ENCODE measurements around the gene MYADML2.

DNA sequence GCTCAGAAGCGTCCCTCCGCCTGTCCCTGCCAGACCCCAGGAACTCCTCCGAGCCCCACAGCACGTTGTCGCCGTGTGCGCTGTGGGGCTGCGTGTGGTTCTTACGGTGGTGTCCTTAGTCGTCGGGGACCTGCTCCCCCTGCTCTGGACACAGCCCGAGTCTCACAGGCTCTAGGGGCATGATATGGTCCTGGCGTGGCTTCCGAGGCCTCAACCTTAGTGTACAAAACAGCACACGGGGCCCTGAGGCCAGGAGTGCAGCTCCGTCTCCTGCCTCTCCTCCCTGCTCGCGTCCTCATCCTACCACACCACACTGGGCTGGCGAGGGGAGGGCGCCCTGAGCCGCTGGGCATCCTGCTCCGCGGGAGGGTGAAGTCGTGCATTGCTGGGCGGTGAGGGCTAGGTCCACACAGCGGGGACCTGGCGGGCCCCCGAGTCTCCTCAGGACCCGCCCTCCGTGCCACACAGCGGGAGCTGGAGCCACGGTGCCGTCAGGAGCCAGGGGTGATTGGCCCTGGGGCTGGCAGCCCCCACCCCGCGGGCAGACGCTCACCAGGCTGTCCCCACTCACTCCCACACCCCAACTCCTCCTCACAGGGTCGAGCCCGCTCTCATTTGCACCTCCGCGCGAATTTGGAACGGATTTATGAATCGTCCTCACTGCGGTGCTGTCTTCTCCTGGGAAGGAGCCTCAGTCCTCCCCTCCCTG, 18.3 kb downstream of the MYADML2 start:
- TF ChIP-seq, protein P1, sequence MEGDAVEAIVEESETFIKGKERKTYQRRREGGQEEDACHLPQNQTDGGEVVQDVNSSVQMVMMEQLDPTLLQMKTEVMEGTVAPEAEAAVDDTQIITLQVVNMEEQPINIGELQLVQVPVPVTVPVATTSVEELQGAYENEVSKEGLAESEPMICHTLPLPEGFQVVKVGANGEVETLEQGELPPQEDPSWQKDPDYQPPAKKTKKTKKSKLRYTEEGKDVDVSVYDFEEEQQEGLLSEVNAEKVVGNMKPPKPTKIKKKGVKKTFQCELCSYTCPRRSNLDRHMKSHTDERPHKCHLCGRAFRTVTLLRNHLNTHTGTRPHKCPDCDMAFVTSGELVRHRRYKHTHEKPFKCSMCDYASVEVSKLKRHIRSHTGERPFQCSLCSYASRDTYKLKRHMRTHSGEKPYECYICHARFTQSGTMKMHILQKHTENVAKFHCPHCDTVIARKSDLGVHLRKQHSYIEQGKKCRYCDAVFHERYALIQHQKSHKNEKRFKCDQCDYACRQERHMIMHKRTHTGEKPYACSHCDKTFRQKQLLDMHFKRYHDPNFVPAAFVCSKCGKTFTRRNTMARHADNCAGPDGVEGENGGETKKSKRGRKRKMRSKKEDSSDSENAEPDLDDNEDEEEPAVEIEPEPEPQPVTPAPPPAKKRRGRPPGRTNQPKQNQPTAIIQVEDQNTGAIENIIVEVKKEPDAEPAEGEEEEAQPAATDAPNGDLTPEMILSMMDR (IDR thresholded peaks at IDR 0.05; ENCODE audit: low read depth, low read length) = no peak
- no peak for TF ChIP-seq EZH2phosphoT487 (IDR thresholded peaks at IDR 0.05; ENCODE audit: low read depth)
